ENCODE measurements around the gene ATP5PO.
"Not testable (repeated sequence)": the region's sequence is repeated elsewhere in the genome, so short reads cannot be mapped to it uniquely, and the experiment has no call there.

The ATP5PO gene

GRCh38 chr21:33867868-33868267 is 47.7 kb downstream of the ATP5PO start:
- not testable (repeated sequence) for DNase-seq (ENCODE audit: low spot score)

GRCh38 chr21:33866826-33867225 is 48.8 kb downstream of the ATP5PO start:
- DNase-seq (ENCODE audit: low spot score): no peak

GRCh38 chr21:33865996-33866575 is 49.5 kb downstream of the ATP5PO start:
- DNase-seq (ENCODE audit: low spot score): no peak

GRCh38 chr21:33865176-33865575 is 50.4 kb downstream of the ATP5PO start:
- DNase-seq (ENCODE audit: low spot score): no peak

GRCh38 chr21:33864150-33864549 is 51.5 kb downstream of the ATP5PO start:
- DNase-seq (ENCODE audit: low spot score): no peak

GRCh38 chr21:33863191-33863590 is 52.4 kb downstream of the ATP5PO start:
- not testable (repeated sequence) for DNase-seq (ENCODE audit: low spot score)

- no peak for DNase-seq (ENCODE audit: low spot score)
Measured at GRCh38 chr21:33861125-33861524, 54.5 kb downstream of the ATP5PO start.

- DNase-seq (ENCODE audit: low spot score): no peak
Measured at GRCh38 chr21:33860332-33860879, 55.2 kb downstream of the ATP5PO start.

- no peak for DNase-seq (ENCODE audit: low spot score)
Measured at GRCh38 chr21:33859373-33860102, 56.1 kb downstream of the ATP5PO start.

GRCh38 chr21:33858667-33859372 is 56.8 kb downstream of the ATP5PO start:
- no peak for DNase-seq (ENCODE audit: low spot score)

GRCh38 chr21:33857846-33858666 is 57.5 kb downstream of the ATP5PO start:
- DNase-seq (ENCODE audit: low spot score): no peak

- no peak for DNase-seq (ENCODE audit: low spot score)
Measured at GRCh38 chr21:33856893-33857527, 58.6 kb downstream of the ATP5PO start.

- no peak for DNase-seq (ENCODE audit: low spot score)
Measured at GRCh38 chr21:33855190-33855589, 60.4 kb downstream of the ATP5PO start.

- DNase-seq (ENCODE audit: low spot score): no peak
Measured at GRCh38 chr21:33854604-33855003, 61.0 kb downstream of the ATP5PO start.
